ENCODE data around the gene MRPL30. TPM values are rescaled to one million over a fixed set of nuclear protein-coding genes. Genes with fewer than 3 reads are reported as not detected.

The MRPL30 gene
- total and polyA plus RNA-seq, 2 of the 8 experiments (the other 6 are each of a cell fraction or from before 2014, with no cell fraction given) = 22.3 to 46.2 TPM

- no peak for TF ChIP-seq NANOG (IDR thresholded peaks at IDR 0.05; ENCODE audit: insufficient read depth, low read depth, low read length, poor library complexity, severe bottlenecking)
- TF ChIP-seq TCF12 (IDR thresholded peaks at IDR 0.05; ENCODE audit: low read depth, low read length) = no peak
- TF ChIP-seq CBX8 (IDR thresholded peaks at IDR 0.05; ENCODE audit: borderline replicate concordance, low read depth, low read length) = no peak
- no peak for TF ChIP-seq USF2 (IDR thresholded peaks at IDR 0.05; ENCODE audit: low read length)
- no peak for TF ChIP-seq TBP (IDR thresholded peaks at IDR 0.05; ENCODE audit: low read depth, low read length)
- TF ChIP-seq KDM5A (IDR thresholded peaks at IDR 0.05; ENCODE audit: low read length) = no peak
Observed at GRCh38 chr2:99150706-99151105, 30.3 kb upstream of the MRPL30 start (continued).
